Upper lobe of right lung (tissue), 1 donor: ENCODE measurements around the gene GGACT. TPM values are rescaled to one million over a fixed set of nuclear protein-coding genes. Genes with fewer than 3 reads are reported as not detected.

ENCODE experiments used
- ATAC-seq: fragments of 200-7000 bp; cut with Tn5 transposase; one replicate; pipeline ENCODE4 v1.9.1; 2020; ENCODE audit warnings: mild to moderate bottlenecking, moderate library complexity
- DNase-seq: peaks from one replicate; pipeline ENCODE4 v3.0.0-alpha.2; 2020
- H3K27ac ChIP-seq: fragments of 200-600 bp; one replicate; pipeline ENCODE4 v1.8.0; 2022
- H3K27me3 ChIP-seq: fragments of 200-600 bp; one replicate; pipeline ENCODE4 v1.8.0; 2022; ENCODE audit warnings: mild to moderate bottlenecking
- H3K36me3 ChIP-seq: fragments of 200-600 bp; one replicate; pipeline ENCODE4 v1.8.0; 2022
- H3K4me1 ChIP-seq: fragments of 200-600 bp; one replicate; pipeline ENCODE4 v1.8.0; 2022
- H3K4me3 ChIP-seq: fragments of 200-600 bp; one replicate; pipeline ENCODE4 v1.8.0; 2022; ENCODE audit warnings: mild to moderate bottlenecking
- H3K9me3 ChIP-seq: fragments of 200-600 bp; one replicate; pipeline ENCODE4 v1.8.0; 2022
- CTCF ChIP-seq: fragments of 200-600 bp; IDR thresholded peaks from one replicate; pipeline ENCODE4 v1.8.0; 2022; ENCODE audit warnings: antibody characterized with exemption
- intact Hi-C: fragments of 100-400 bp; cut with DNase I; formaldehyde crosslinking; loops from one replicate; pipeline ENCODE4 v1.11.0; 2022
- total RNA-seq: library from RNA; stranded (reverse); fragmentation: NEBNext Ultra II Directional; extraction: Animal tissue kit (Norgen Biotek cat#: 25700); gene quantifications from one replicate; pipeline ENCODE4 v1.2.1, GENCODE V29; 2021
- donor health status: DM: no; HTN: yes; CAD: no; lungs with severe emphysema.

Gene GGACT
- total RNA-seq, 1 donor from 2014 or later = 4.7 TPM

- H3K36me3 ChIP-seq = no peaks in the 10 kb centered on the region
- H3K4me1 ChIP-seq = peaks cover 6% of the 10 kb centered on the region
- no peaks in the 10 kb centered on the region for H3K27me3 ChIP-seq
- no peak for DNase-seq
- no peaks in the 10 kb centered on the region for H3K9me3 ChIP-seq
- no peak overlapping the region for H3K27ac ChIP-seq
- no peak for TF ChIP-seq CTCF
- no peak for ATAC-seq
- intact Hi-C loops = no loop called here
- H3K4me3 ChIP-seq = no peak overlapping the region
These were observed 79.6 kb downstream of the GGACT start for GRCh38 chr13:100508996-100509395.

- Histone ChIP-seq H3K27me3 (no peaks in the 10 kb centered on the region), H3K36me3 (no peaks in the 10 kb centered on the region), H3K9me3 (no peaks in the 10 kb centered on the region), H3K27ac (no peak overlapping the region), H3K4me3 (no peak overlapping the region), H3K4me1 (peaks cover 3% of the 10 kb centered on the region)
- TF ChIP-seq CTCF = no peak
- ATAC-seq (no peak), DNase-seq (no peak)
- intact Hi-C loops = no loop called here
These were observed 80.1 kb downstream of the GGACT start for GRCh38 chr13:100508455-100508854.

GRCh38 chr13:100506600-100507422, 81.8 kb downstream of the GGACT start:
- no peaks in the 10 kb centered on the region for H3K4me1 ChIP-seq
- ATAC-seq = no peak
- no peak overlapping the region for H3K27ac ChIP-seq
- H3K27me3 ChIP-seq = no peaks in the 10 kb centered on the region
- DNase-seq = no peak
- intact Hi-C loops = loop anchor here (2.0 kb wide), 1 partner anchor 28 kb away; no protein-coding TSS in a partner anchor
- H3K4me3 ChIP-seq = no peak overlapping the region
- no peaks in the 10 kb centered on the region for H3K36me3 ChIP-seq
- no peak for TF ChIP-seq CTCF
- no peaks in the 10 kb centered on the region for H3K9me3 ChIP-seq

GRCh38 chr13:100506154-100506553, 82.4 kb downstream of the GGACT start:
- ATAC-seq = no peak
- no peak for TF ChIP-seq CTCF
- H3K27me3 ChIP-seq = no peaks in the 10 kb centered on the region
- no peak overlapping the region for H3K4me3 ChIP-seq
- H3K9me3 ChIP-seq = no peaks in the 10 kb centered on the region
- H3K36me3 ChIP-seq = no peaks in the 10 kb centered on the region
- H3K4me1 ChIP-seq = no peaks in the 10 kb centered on the region
- intact Hi-C loops = loop anchor here (2.0 kb wide), 1 partner anchor 29 kb away; no protein-coding TSS in a partner anchor
- no peak overlapping the region for H3K27ac ChIP-seq
- DNase-seq = no peak

- no peak for DNase-seq
- intact Hi-C loops = no loop called here
These were observed 85.0 kb downstream of the GGACT start for GRCh38 chr13:100503622-100504021.

More at GRCh38 chr13:100503622-100504021, 85.0 kb downstream of the GGACT start:
- Histone ChIP-seq H3K27ac (no peak overlapping the region), H3K36me3 (no peaks in the 10 kb centered on the region), H3K4me3 (no peak overlapping the region), H3K9me3 (no peaks in the 10 kb centered on the region), H3K27me3 (no peaks in the 10 kb centered on the region), H3K4me1 (no peaks in the 10 kb centered on the region)
- no peak for TF ChIP-seq CTCF
- no peak for ATAC-seq
